Non-pigmented ciliary epithelial cell (primary cell): ENCODE data around the gene GATC.
"Not testable (repeated sequence)": the region's sequence is repeated elsewhere in the genome, so short reads cannot be mapped to it uniquely, and the experiment has no call there.

Source experiments
- DNase-seq: peaks from one replicate; pipeline ENCODE4 v3.0.0-alpha.2; 2010; ENCODE audit warnings: low read depth

The GATC gene

DNA sequence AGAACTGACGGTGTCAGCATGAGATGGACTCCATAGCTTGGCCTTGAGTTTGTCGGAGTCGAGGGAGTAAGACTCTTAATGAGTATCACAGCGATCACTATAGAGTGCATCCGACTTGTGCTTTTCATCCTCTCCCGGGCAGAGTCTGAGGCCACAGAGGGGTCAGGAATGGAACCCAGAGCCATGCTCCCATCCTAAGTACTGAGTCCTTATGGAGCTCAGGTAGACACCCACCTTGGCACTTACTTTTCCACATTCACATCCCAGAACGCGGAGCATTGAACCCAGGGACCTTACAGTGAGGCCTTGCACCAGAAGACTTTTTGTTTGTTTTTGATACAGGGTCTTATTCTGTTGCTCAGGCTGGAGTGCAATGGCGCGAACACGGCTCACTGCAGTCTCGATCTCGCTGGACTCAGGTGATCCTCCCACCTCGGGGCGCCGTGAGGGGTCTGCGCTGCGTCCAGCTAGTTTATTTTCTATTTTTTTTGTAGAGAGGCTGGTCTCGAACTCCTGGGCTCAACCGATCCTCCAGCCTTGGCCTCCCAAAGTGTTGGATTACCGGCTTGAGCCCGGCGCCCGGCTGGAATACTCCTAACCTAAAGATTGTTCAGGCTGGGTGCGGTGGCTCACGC, 24.0 kb downstream of the GATC start:
- no peak for DNase-seq

GRCh38 chr12:120472521-120472920, 26.3 kb downstream of the GATC start:
- no peak for DNase-seq

- DNase-seq = no peak
Observed at GRCh38 chr12:120473807-120474615, 27.8 kb downstream of the GATC start.

- DNase-seq = no peak
Observed at GRCh38 chr12:120474616-120474960, 28.3 kb downstream of the GATC start.

- DNase-seq = no peak
Observed at GRCh38 chr12:120475643-120476042, 29.4 kb downstream of the GATC start.

- DNase-seq = no peak
Observed at GRCh38 chr12:120479458-120479857, 33.2 kb downstream of the GATC start.

- DNase-seq = no peak
Observed at GRCh38 chr12:120480211-120480610, 34.0 kb downstream of the GATC start.

GRCh38 chr12:120481022-120481767, 35.0 kb downstream of the GATC start:
- DNase-seq = no peak

DNA sequence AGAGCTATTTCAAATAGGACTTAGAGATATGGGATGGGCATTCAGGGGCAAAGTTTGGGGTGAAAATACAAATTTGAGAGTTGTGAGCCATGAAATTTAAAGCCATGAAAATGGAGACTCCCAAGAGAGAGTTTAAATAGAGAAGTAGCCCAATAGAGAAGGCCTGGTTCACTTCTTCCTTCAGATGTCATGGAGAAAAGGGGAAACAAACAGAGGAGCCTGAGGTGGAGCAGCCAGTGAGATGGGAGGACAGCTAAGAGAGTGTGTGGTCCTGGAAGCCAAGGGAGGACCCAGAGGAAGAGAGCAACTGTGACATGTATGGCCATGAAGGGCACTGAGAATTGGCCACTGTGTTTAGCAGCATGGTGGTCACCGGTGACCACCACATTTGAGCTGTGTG, 37.4 kb downstream of the GATC start:
- DNase-seq = no peak

- no peak for DNase-seq
Observed at GRCh38 chr12:120485961-120486881, 40.0 kb downstream of the GATC start.

GRCh38 chr12:120487552-120487951, 41.3 kb downstream of the GATC start:
- not testable (repeated sequence) for DNase-seq

DNA sequence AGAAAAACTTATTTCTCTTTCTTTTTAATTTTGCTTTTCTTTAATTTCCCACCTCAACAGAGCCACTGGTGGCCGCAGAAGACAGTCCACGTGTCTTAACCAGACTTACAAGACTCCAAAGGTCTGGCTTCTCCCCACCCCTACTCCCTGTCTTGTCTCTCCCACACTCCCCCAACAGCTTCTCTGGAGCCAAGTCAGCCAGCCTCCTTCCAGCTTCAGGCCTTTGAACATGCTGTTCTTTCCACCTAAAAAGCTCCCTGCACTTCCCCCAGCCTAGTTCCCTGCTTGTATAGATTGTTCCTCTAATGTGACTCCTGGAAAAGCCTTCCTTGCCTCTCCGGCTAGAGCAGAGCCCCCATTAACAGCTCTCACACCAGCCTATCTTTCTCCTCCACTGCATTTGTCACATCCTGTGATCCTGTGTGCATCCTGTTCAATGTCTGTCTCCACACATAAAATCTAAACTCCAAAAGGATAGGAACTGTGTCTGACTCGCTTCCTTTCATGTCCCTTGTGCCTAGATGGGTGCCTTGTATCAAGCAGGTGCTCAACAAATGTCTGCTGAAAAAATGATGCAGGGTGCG, 41.9 kb downstream of the GATC start:
- no peak for DNase-seq

DNA sequence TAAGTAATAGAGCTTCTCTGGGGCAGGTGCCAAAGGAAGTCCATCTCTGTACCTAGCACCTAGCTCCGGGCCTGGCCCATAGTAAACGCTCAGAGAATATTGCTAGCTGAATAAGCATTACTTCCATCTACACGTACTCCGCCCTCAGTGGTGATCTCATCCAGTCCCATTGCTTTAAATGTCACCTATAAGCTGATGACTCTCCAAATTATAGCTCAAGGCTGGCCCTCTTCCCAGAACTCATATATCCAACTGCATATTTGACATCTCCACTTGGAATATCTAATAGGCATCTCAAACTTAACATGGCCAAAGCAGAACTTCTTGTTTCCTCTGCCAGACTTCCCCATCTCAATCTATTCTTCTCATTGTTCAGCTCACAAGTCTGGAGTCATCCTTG, 42.8 kb downstream of the GATC start:
- DNase-seq = no peak

GRCh38 chr12:120490325-120490724, 44.1 kb downstream of the GATC start:
- no peak for DNase-seq

GRCh38 chr12:120490833-120491512, 44.7 kb downstream of the GATC start:
- DNase-seq = no peak

DNA sequence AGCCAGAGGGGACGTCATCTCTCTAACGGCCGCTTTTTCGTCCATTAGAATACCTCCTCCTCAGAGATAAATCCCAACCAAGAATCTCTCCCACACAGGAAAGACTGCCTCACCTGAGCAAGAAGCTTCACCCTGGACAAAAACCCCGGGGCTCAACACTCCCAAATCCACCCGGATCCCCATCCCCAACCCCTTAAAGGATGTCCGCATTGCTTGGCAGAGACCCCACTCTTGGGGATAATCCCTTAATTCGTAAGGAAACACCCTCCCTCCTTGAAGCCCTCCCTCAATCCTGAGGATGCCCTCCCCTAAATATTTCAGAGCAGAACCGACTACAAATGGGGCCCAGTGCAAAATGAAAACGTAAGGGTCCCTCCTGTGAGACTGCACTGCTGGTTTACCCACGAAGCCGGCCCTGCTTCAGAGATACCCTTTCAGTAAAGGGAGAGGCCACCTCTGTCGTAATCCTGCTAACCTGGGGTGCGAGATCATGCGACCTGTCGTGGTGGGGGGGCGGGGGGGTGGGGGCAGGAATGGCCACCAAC, 49.0 kb downstream of the GATC start:
- no peak for DNase-seq

DNA sequence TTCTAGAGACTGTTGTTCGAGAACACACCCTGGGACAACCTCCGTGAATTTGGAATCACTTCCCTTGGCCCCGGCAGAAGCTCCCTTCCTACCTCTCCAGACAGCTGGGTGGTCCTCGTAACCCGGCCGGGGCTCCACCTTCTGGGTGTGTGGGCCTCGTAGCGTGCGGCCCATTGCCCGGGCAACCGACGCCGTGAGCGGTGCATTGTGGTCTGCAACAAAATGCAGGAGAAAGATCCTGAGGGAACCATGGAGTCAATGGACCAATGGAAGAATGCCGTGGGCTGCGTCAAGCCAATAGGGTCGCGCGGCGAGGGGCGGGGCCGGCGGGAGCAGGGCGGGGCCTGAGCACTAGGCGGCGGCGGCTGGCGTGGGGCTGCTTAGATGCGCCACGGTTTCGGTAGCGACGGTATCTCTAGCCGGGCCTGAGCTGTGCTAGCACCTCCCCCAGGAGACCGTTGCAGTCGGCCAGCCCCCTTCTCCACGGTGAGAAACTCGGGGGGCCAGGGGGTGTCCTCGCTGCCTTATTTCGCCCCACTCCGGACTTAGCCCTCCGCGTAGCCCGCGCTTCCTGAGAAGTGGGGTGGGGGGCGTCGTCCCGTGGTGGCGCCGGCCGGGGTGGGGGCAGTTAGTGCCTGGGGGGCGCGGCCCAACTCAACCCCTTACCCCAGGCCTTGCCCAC, 49.6 kb downstream of the GATC start, which contains the start of gene DYNLL1:
TSS of gene DYNLL1 (plus strand) at position 383 of the 682 bp plus-strand sequence. CDS start 309 bp downstream, outside the sequence.
- DNase-seq = peak; percentile 77

DNA sequence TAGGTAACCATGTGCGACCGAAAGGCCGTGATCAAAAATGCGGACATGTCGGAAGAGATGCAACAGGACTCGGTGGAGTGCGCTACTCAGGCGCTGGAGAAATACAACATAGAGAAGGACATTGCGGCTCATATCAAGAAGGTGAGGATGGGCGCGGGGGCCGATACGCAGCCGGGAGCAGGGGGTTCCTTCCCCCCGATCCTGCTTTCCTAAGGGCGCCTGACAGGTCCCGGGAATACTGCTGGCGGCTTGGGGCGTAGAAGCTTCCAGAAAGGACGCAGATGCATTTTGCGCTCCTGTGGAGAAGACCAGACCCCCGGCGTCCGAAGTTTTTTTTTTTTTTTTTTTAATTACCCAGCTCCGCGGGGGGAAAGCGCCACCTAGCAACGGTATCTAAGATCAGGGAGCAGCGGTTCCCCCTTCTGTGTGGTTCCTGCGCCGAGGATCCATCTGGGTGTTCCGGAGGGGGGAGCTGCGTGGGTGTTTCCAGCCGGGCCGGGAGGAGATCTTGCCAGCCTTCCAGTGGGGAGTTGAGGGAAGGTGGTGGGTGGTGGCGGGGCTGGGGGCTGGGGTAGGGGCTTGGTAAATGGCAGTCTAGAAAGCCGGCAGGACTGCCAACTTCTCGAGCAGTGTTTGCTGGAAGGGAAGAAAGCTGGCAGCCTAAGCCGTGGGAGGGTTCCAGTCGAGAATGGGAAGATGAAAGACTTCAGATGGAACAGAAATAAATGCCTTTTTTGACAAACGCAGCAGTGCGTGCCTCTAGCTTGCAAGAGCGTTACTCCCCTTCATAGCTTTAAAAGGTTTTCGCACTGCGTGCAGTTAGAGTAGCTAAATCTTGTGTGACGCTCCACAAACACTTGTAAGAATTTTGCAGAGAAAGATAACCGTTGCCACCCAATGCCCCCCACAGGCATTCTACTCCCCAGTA, 50.4 kb downstream of the GATC start:
- no peak for DNase-seq
